Adrenal gland (tissue), 19 donors: ENCODE measurements around the gene TMEM139. TPM values are rescaled to one million over a fixed set of nuclear protein-coding genes. Genes with fewer than 3 reads are reported as not detected.

ENCODE experiments used
- DNase-seq, 7 donors: peaks; one replicate each; pipeline ENCODE4 v3.0.0-alpha.2; 2019 to 2020
- H3K27ac ChIP-seq, 5 donors: fragments of 200-600 bp; sonication (generic) in 4 of 5; 1 replicate in 3 of 5; 2 replicates in 2 of 5; pipeline versions ENCODE4 v1.5.1 to v1.8.0; 2016 to 2020; ENCODE audit warnings: mild to moderate bottlenecking in 1 of 5
- H3K27me3 ChIP-seq: fragments of 200-600 bp; 2 replicates; pipeline ENCODE4 v1.8.0; 2021
- H3K36me3 ChIP-seq, 2 donors: fragments of 200-600 bp; replicated peaks in 1 of 2; 1 replicate in 1 of 2; 2 replicates in 1 of 2; pipeline versions ENCODE4 v1.5.1 to v1.8.0; 2018 to 2022
- H3K4me1 ChIP-seq, 2 donors: fragments of 200-600 bp; replicated peaks in 1 of 2; 1 replicate in 1 of 2; 2 replicates in 1 of 2; pipeline versions ENCODE4 v1.5.1 to v1.8.0; 2018 to 2021
- H3K4me3 ChIP-seq, 4 donors: fragments of 200-600 bp; sonication (generic) in 3 of 4; one replicate each; pipeline ENCODE4 v1.5.1; 2016 to 2018
- H3K9me3 ChIP-seq, 3 donors: fragments of 200-600 bp; sonication (generic) in 1 of 3; replicated peaks in 1 of 3; 1 replicate in 2 of 3; 2 replicates in 1 of 3; pipeline versions ENCODE4 v1.5.1 to v1.8.0; 2016 to 2021
- CTCF ChIP-seq, 6 experiments: fragments of 450-650 bp in 4 of 6; fragments of 200-600 bp in 2 of 6; sonication (generic) in 1 of 6; IDR thresholded peaks; 1 replicate in 5 of 6; 2 replicates in 1 of 6; pipeline versions ENCODE4 v1.5.1 to v1.8.0; 2016 to 2021; ENCODE audit warnings: antibody characterized with exemption in 6 of 6, mild to moderate bottlenecking in 2 of 6, moderate library complexity in 1 of 6
- POLR2A ChIP-seq, 2 donors: fragments of 450-650 bp; IDR thresholded peaks; one replicate each; pipeline ENCODE4 v1.6.1; 2017; ENCODE audit warnings: antibody characterized with exemption in 2 of 2, mild to moderate bottlenecking in 2 of 2, moderate library complexity in 1 of 2
- WGBS, 4 donors: extraction: QIAGEN DNeasy Blood & Tissue Kit in 2 of 4; methylation state at CpG; one replicate each; pipeline versions ENCODE4 v1.1.5 to v1.1.7; 2013 to 2017; 5-methylcytosine and 5-hydroxymethylcytosine counted together
- intact Hi-C, 2 donors: fragments of 100-400 bp; cut with DNase I; formaldehyde crosslinking; loops; one replicate each; pipeline versions ENCODE4 v1.14.1 to v1.15.0; 2022 to 2023
- long read RNA-seq, 10 donors: library from polyadenylated mRNA in 3 of 10; unstranded in 2 of 10; stranded (forward) in 1 of 10; transcript quantifications; one replicate each; pipeline ENCODE4 v2.0.0 and lab custom pipeline, GENCODE V29; 2021 to 2026
- polyA plus RNA-seq, 3 donors: library from polyadenylated mRNA; stranded (reverse); fragments of 200-250 nt in 2 of 3; fragments of 350-450 nt in 1 of 3; fragmentation: Illumina TruSeq in 1 of 3; extraction: RNeasy Lipid Tissue Mini Kit (QIAGEN cat#74804) in 1 of 3; gene quantifications; one replicate each; pipeline ENCODE4 v1.2.3, GENCODE V29; 2013 to 2014
- total RNA-seq, 9 donors: library from RNA; depleted of rRNA in 4 of 9; stranded (reverse); fragments of >200 nt in 4 of 9; fragments of 120-200 nt in 1 of 9; fragmentation: NEBNext Ultra II Directional in 1 of 9; extraction: Animal tissue kit (Norgen Biotek cat#: 25700) in 1 of 9; gene quantifications; one replicate each; pipeline versions ENCODE4 v1.1.0 to v1.2.4, GENCODE V29; 2013 to 2023
- donor health status: healthy with polysubstance abuse.
- donor health status: Bipolar disorder and iron deficiency.
- donor health status: DM: yes; HTN: yes; CAD: no.
- donor health status: DM: no; HTN: no; CAD: no.
- donor health status: DM: no; HTN: no; CAD: no.
- donor health status: DM: yes; HTN: yes; CAD: no.

TMEM139 gene
- total RNA-seq = 1 to 10 TPM in 7 of 9 donors, under 1 TPM in 2; 0.54 to 4.8 (median 2.4) TPM
- 1 to 10 TPM; 1.9 to 7.5 (median 3.9) TPM for polyA plus RNA-seq
- long read RNA-seq, donor 1 = 0 reads
- long read RNA-seq, donor 2 = 0 reads
- long read RNA-seq, donor 3 = 0 reads
- long read RNA-seq, donor 4, partial matches to known transcripts = 0 of 1 reads
- long read RNA-seq, donor 4, other reads (novel, unspliced or antisense) = 0 of 1 reads
- long read RNA-seq, donor 5, partial matches to known transcripts = 0 of 7 reads
- long read RNA-seq, donor 5, other reads (novel, unspliced or antisense) = 5 of 7 reads
- long read RNA-seq, donor 6 = 0 reads
- long read RNA-seq, donor 7 = 0 reads
- long read RNA-seq, donor 8, partial matches to known transcripts = 0 of 1 reads
- long read RNA-seq, donor 8, other reads (novel, unspliced or antisense) = 0 of 1 reads
- long read RNA-seq, donor 9 = 0 reads
- long read RNA-seq, donor 10, partial matches to known transcripts = 0 of 1 reads
- long read RNA-seq, donor 10, other reads (novel, unspliced or antisense) = 0 of 1 reads

- Histone ChIP-seq H3K36me3 (no peaks in the 10 kb centered on the region), H3K9me3 (no peaks in the 10 kb centered on the region), H3K4me3 (no peak within 1 kb of the TSS), H3K4me1 (peaks cover 11 to 23% of the 10 kb centered on the region in 2 donors), H3K27me3 (no peaks in the 10 kb centered on the region), H3K27ac (no peak within 1 kb of the TSS)
- TF ChIP-seq CTCF (IDR thresholded peaks at IDR 0.05) = no peak
- TF ChIP-seq POLR2A (IDR thresholded peaks at IDR 0.05) = no peak
- peak in 1 of 7 donors; percentile 53 for DNase-seq
- 78 to 84% (median 81%) methylated on average over 18 to 19 of the region's 19 CpGs for WGBS, 4 donors
- intact Hi-C loops = no loop called here
These were observed at the start of gene TMEM139 for GRCh38 chr7:143284591-143285469. TMEM139 (plus strand) TSS chr7:143284958; CDS start chr7:143285958, 1,000 bp downstream.

DNA sequence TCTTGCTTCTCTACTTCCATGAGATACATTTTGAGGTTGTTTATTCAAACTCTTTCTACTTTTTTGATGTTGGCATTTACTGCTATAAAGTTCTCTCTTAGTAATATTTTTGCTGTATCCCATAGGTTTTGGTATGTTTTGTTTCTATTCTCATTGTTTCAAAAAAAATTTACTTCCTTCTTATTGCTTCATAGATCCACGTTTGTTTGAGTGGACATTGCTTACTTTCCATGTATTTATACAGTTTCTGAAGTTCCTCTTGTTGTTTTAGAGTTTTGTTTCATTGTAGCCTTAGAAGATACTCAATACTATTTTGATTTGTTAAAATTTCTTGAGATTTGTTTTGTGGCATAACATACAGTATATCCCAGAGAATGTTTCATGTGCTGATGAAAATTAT, 49.2 kb upstream of the TMEM139 start:
- 11 to 24% (median 19%) methylated on average over 1 of the region's 1 CpG for WGBS, 4 donors
- H3K27me3 ChIP-seq = no peaks in the 10 kb centered on the region
- no peak overlapping the region for H3K27ac ChIP-seq
- H3K4me1 ChIP-seq = no peaks in the 10 kb centered on the region
- peaks cover 0 to 4% (median 0%) of the 10 kb centered on the region in 3 donors for H3K9me3 ChIP-seq
- no peaks in the 10 kb centered on the region for H3K36me3 ChIP-seq
- no peak overlapping the region for H3K4me3 ChIP-seq
- no peak for DNase-seq
- TF ChIP-seq CTCF (IDR thresholded peaks at IDR 0.05) = no peak
- no peak for TF ChIP-seq POLR2A (IDR thresholded peaks at IDR 0.05)
- intact Hi-C loops = no loop called here

DNA sequence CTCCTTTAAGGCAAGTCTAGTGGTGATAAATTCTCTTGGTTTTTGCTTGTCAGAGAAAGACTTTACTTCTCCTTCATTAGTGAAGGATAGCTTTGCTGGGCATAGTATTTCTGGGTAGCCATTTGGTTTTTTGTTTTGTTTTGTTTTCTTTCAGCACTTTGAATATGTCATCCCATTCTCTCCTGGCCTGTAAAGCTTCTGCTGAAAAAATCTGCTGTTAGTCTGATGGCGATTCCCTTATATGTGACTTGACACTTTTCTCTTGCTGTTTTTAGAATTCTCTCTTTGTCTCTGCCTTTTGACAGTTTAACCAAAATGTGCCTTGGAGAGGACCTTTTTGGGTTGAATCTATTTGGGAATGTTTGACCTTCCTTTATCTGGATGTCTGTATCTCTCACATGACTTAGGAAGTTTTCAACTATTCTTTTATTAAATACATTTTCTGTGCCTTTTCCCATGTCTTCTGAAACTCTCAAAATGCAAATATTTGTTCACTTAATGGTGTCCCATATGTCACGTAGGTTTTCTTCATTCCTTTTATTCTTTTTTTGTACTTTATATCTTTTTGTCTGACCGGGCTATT, 48.3 kb upstream of the TMEM139 start:
- 71 to 88% (median 82%) methylated on average over 3 of the region's 3 CpGs for WGBS, 4 donors
- H3K36me3 ChIP-seq = no peaks in the 10 kb centered on the region
- no peak for DNase-seq
- peaks cover 0 to 4% (median 0%) of the 10 kb centered on the region in 3 donors for H3K9me3 ChIP-seq
- intact Hi-C loops = no loop called here
- no peaks in the 10 kb centered on the region for H3K27me3 ChIP-seq
- peaks cover 0 to 4% of the 10 kb centered on the region in 2 donors for H3K4me1 ChIP-seq
- no peak overlapping the region for H3K27ac ChIP-seq
- no peak overlapping the region for H3K4me3 ChIP-seq
- TF ChIP-seq POLR2A (IDR thresholded peaks at IDR 0.05) = no peak
- no peak for TF ChIP-seq CTCF (IDR thresholded peaks at IDR 0.05)

DNA sequence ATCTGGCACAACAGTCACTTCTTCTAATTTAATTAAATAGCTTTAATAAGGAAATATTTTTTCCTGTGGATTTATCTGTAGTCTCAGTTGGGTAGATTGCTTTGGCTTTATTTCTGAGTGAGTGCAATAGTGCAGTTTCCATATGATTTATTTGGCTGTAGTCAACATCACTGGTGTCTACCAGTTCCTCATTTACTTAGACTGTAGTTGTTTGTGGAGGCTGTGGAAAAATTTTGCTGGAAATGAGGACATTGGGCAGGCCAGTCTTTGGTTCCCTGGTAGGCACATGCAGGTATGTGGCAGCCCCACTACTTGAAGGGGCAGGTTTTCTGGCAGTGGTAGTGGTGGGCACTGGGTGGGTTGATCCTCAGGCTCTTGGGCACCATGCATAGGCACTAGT, 47.4 kb upstream of the TMEM139 start:
- peak overlapping the region in 3 of 5 donors; percentile 15 to 54 (median 44) for H3K27ac ChIP-seq
- no peak for DNase-seq
- peaks cover 0 to 4% (median 0%) of the 10 kb centered on the region in 3 donors for H3K9me3 ChIP-seq
- no peaks in the 10 kb centered on the region for H3K27me3 ChIP-seq
- H3K36me3 ChIP-seq = no peaks in the 10 kb centered on the region
- H3K4me3 ChIP-seq = no peak overlapping the region
- intact Hi-C loops = no loop called here
- peaks cover 0 to 4% of the 10 kb centered on the region in 2 donors for H3K4me1 ChIP-seq
- TF ChIP-seq CTCF (IDR thresholded peaks at IDR 0.05) (no peak), POLR2A (IDR thresholded peaks at IDR 0.05) (no peak)
